PC-3 (cell line): ENCODE data around the gene CTDSP1. TPM values are rescaled to one million over a fixed set of nuclear protein-coding genes. Genes with fewer than 3 reads are reported as not detected.

ENCODE experiments used
- ATAC-seq: fragments of 200-7000 bp; cut with Tn5 transposase; 2 replicates; pipeline ENCODE4 v1.9.1; 2020; ENCODE audit warnings: mild to moderate bottlenecking, moderate library complexity
- BruUV-seq: library from RNA; stranded (reverse); fragments of 400-500 nt; replicated peaks from 2 replicates; lab custom pipeline; 2021; lab: Mats Ljungman, UMichigan
- CTCF ChIA-PET: fragments of 300-600 bp; sonication (Branson Sonifier 250); formaldehyde crosslinking; loops from one replicate; lab custom pipeline; 2022; ENCODE audit warnings: antibody characterized with exemption; lab: Charles Lee
- POLR2A ChIA-PET: fragments of 300-600 bp; sonication (Branson Sonifier 250); formaldehyde crosslinking; loops from one replicate; lab custom pipeline; 2022; ENCODE audit warnings: antibody characterized with exemption; ENCODE audit not compliant: unreplicated experiment; lab: Charles Lee
- DNase-seq: peaks from one replicate; pipeline ENCODE4 v3.0.0-alpha.2; 2015
- H2AFZ ChIP-seq: fragments of 300-600 bp; sonication (generic); 2 replicates; pipeline ENCODE4 v1.6.0; 2016; ENCODE audit warnings: antibody characterized with exemption, low read length
- H3F3A ChIP-seq: fragments of 300-600 bp; sonication (generic); one replicate; pipeline ENCODE4 v1.6.0; 2017; ENCODE audit warnings: antibody characterized with exemption, low read length, control low read depth, mild to moderate bottlenecking; ENCODE audit not compliant: unreplicated experiment
- H3K27ac ChIP-seq: fragments of 300-600 bp; sonication (generic); 2 replicates; pipeline ENCODE4 v1.5.1; 2016; ENCODE audit warnings: mild to moderate bottlenecking, low read length
- H3K27me3 ChIP-seq: fragments of 300-600 bp; sonication (generic); 2 replicates; pipeline ENCODE4 v1.6.1; 2016; ENCODE audit warnings: low read length, mixed read lengths
- H3K36me3 ChIP-seq: fragments of 300-600 bp; sonication (generic); 2 replicates; pipeline ENCODE4 v1.6.1; 2016; ENCODE audit warnings: low read depth, mixed run types, low read length, mixed read lengths
- H3K4me1 ChIP-seq: fragments of 300-600 bp; sonication (generic); 2 replicates; pipeline ENCODE4 v1.5.1; 2016; ENCODE audit warnings: low read length; ENCODE audit not compliant: insufficient read depth
- H3K4me2 ChIP-seq: fragments of 300-600 bp; sonication (generic); 2 replicates; pipeline ENCODE4 v1.6.0; 2016; ENCODE audit warnings: low read length
- H3K4me3 ChIP-seq: fragments of 300-600 bp; sonication (generic); 2 replicates; pipeline ENCODE4 v1.5.1; 2016; ENCODE audit warnings: mild to moderate bottlenecking, low read length, mixed read lengths
- H3K79me2 ChIP-seq: fragments of 300-600 bp; sonication (generic); 2 replicates; pipeline ENCODE4 v1.6.1; 2017; ENCODE audit warnings: low read length, mixed read lengths
- H3K9ac ChIP-seq: fragments of 300-600 bp; sonication (generic); 2 replicates; pipeline ENCODE4 v1.6.0; 2016; ENCODE audit warnings: mild to moderate bottlenecking, low read length
- H3K9me2 ChIP-seq: fragments of 300-600 bp; sonication (generic); replicated peaks from 2 replicates; pipeline ENCODE4 v1.6.1; 2016; ENCODE audit warnings: mixed run types, low read length, mixed read lengths
- H3K9me3 ChIP-seq: fragments of 300-600 bp; sonication (generic); 2 replicates; pipeline ENCODE4 v1.6.1; 2016; ENCODE audit warnings: low read length, mixed read lengths
- H4K20me1 ChIP-seq: fragments of 300-600 bp; sonication (generic); 2 replicates; pipeline ENCODE4 v1.6.1; 2016; ENCODE audit warnings: low read length, mixed read lengths
- CTCF ChIP-seq: fragments of 300-600 bp; sonication (generic); conservative IDR thresholded peaks from 2 replicates; pipeline ENCODE4 v1.5.1; 2017; ENCODE audit warnings: antibody characterized with exemption, low read depth, mild to moderate bottlenecking, low read length
- EZH2 ChIP-seq: fragments of 300-600 bp; sonication (generic); IDR thresholded peaks from one replicate; pipeline ENCODE4 v1.6.1; 2017; ENCODE audit warnings: antibody characterized with exemption, mild to moderate bottlenecking, low read length; ENCODE audit not compliant: unreplicated experiment
- EZH2phosphoT487 ChIP-seq: fragments of 300-600 bp; sonication (generic); IDR thresholded peaks from 2 replicates; pipeline ENCODE4 v1.6.1; 2018; ENCODE audit warnings: mild to moderate bottlenecking, antibody characterized with exemption, low read length, borderline replicate concordance
- intact Hi-C: fragments of 100-400 bp; cut with micrococcal nuclease; formaldehyde crosslinking; loops from 2 replicates; pipeline ENCODE4 v1.9.0; 2023
- total RNA-seq: library from RNA; depleted of rRNA; stranded (reverse); fragments of >200 nt; gene quantifications from 2 replicates; pipeline ENCODE4 v1.2.3, GENCODE V29; 2014

The CTDSP1 gene
- total RNA-seq, 1 experiment from 2014 or later: 73.2 TPM

GRCh38 chr2:218370410-218371063 is 29.1 kb upstream of the CTDSP1 start:
- Histone ChIP-seq H2AFZ (no peak overlapping the region), H3K9ac (no peak overlapping the region), H3F3A (no peaks in the 10 kb centered on the region), H3K27ac (no peak overlapping the region), H3K79me2 (no peaks in the 10 kb centered on the region), H3K4me2 (no peak overlapping the region), H4K20me1 (no peaks in the 10 kb centered on the region), H3K27me3 (no peaks in the 10 kb centered on the region), H3K4me1 (0 out of 2 replicates have a peak, but pooled peaks cover 11% of the 10 kb centered on the region), H3K9me3 (no peaks in the 10 kb centered on the region), H3K4me3 (no peak overlapping the region), H3K9me2 (no peaks in the 10 kb centered on the region), H3K36me3 (no peaks in the 10 kb centered on the region)
- BruUV-seq: no TSS peak
- CTCF ChIA-PET: no interaction called here
- intact Hi-C loops: no loop called here
- ATAC-seq (no peak), DNase-seq (no peak)
- TF ChIP-seq EZH2phosphoT487: no peak
- TF ChIP-seq EZH2: no peak
- TF ChIP-seq CTCF: no peak
- POLR2A ChIA-PET: no interaction called here

- CTCF ChIA-PET: no interaction called here
Measured at GRCh38 chr2:218371983-218372350, 27.7 kb upstream of the CTDSP1 start.

More at GRCh38 chr2:218371983-218372350, 27.7 kb upstream of the CTDSP1 start:
- DNase-seq: no peak
- H3K9ac ChIP-seq: no peak overlapping the region
- no peaks in the 10 kb centered on the region for H3F3A ChIP-seq
- H3K79me2 ChIP-seq: no peaks in the 10 kb centered on the region
- 0 out of 2 replicates have a peak, but pooled peaks cover 11% of the 10 kb centered on the region for H3K4me1 ChIP-seq
- intact Hi-C loops: no loop called here
- BruUV-seq: no TSS peak
- no peak overlapping the region for H3K27ac ChIP-seq
- no peaks in the 10 kb centered on the region for H3K9me2 ChIP-seq
- H4K20me1 ChIP-seq: no peaks in the 10 kb centered on the region
- POLR2A ChIA-PET: no interaction called here
- no peak overlapping the region for H2AFZ ChIP-seq
- TF ChIP-seq CTCF (no peak), EZH2phosphoT487 (no peak), EZH2 (no peak)
- H3K27me3 ChIP-seq: no peaks in the 10 kb centered on the region
- ATAC-seq: no peak
- no peak overlapping the region for H3K4me2 ChIP-seq
- H3K4me3 ChIP-seq: no peak overlapping the region
- H3K9me3 ChIP-seq: no peaks in the 10 kb centered on the region
- no peaks in the 10 kb centered on the region for H3K36me3 ChIP-seq
